SU-DHL-6 (cell line): ENCODE measurements around the gene SLC9A3.

Source experiments
- H2AFZ ChIP-seq: fragments of 200-600 bp; sonication (generic); 2 replicates; pipeline ENCODE4 v1.6.1; 2014; ENCODE audit warnings: low read depth, mild to moderate bottlenecking, moderate library complexity, mixed read lengths, antibody characterized with exemption, low read length; ENCODE audit not compliant: severe bottlenecking
- H3F3A ChIP-seq: fragments of 200-600 bp; shearing (Covaris generic); 2 replicates; pipeline ENCODE4 v1.6.0; 2016; ENCODE audit warnings: antibody characterized with exemption, mild to moderate bottlenecking; ENCODE audit not compliant: insufficient read depth
- H3K27ac ChIP-seq: fragments of 200-600 bp; sonication (generic); 2 replicates; pipeline ENCODE4 v1.5.1; 2016; ENCODE audit warnings: low read depth, mild to moderate bottlenecking, low read length, moderate library complexity, mixed read lengths
- H3K27me3 ChIP-seq: fragments of 200-600 bp; sonication (generic), shearing (Covaris generic); 2 replicates; pipeline ENCODE4 v1.6.0; 2014; ENCODE audit warnings: mild to moderate bottlenecking, low read length
- H3K36me3 ChIP-seq: fragments of 200-600 bp; sonication (generic); 2 replicates; pipeline ENCODE4 v1.6.1; 2014; ENCODE audit warnings: mild to moderate bottlenecking, low read length, mixed read lengths
- H3K4me2 ChIP-seq: fragments of 300-600, 200-600 bp; shearing (Covaris generic), sonication (generic); 2 replicates; pipeline ENCODE4 v1.6.0; 2014; ENCODE audit warnings: low read length, low read depth, mild to moderate bottlenecking; ENCODE audit not compliant: poor library complexity, severe bottlenecking
- H3K4me3 ChIP-seq: fragments of 200-600 bp; sonication (generic); 2 replicates; pipeline ENCODE4 v1.5.1; 2014; ENCODE audit warnings: antibody characterized with exemption, low read length, mild to moderate bottlenecking, mixed read lengths; ENCODE audit not compliant: insufficient read depth, poor library complexity, severe bottlenecking
- H3K79me2 ChIP-seq: fragments of 200-600 bp; sonication (generic); 2 replicates; pipeline ENCODE4 v1.6.1; 2014; ENCODE audit warnings: mild to moderate bottlenecking, low read length, moderate library complexity; ENCODE audit not compliant: insufficient read depth
- H3K9ac ChIP-seq: fragments of 200-600 bp; sonication (generic); 2 replicates; pipeline ENCODE4 v1.7.0; 2014; ENCODE audit warnings: mild to moderate bottlenecking, low read length
- H3K9me2 ChIP-seq: fragments of 200-600 bp; sonication (generic); replicated peaks from 2 replicates; pipeline ENCODE4 v1.6.1; 2014; ENCODE audit warnings: low read length; ENCODE audit not compliant: insufficient read depth
- H3K9me3 ChIP-seq: fragments of 200-600 bp; sonication (generic); 2 replicates; pipeline ENCODE4 v1.6.1; 2014; ENCODE audit warnings: low read length, mixed read lengths; ENCODE audit not compliant: insufficient read depth
- H4K20me1 ChIP-seq: fragments of 200-600 bp; sonication (generic); 2 replicates; pipeline ENCODE4 v1.6.1; 2014; ENCODE audit warnings: low read depth, mild to moderate bottlenecking, antibody characterized with exemption, low read length, moderate library complexity, mixed read lengths
- EZH2phosphoT487 ChIP-seq: fragments of 200-600 bp; sonication (generic), shearing (Covaris generic); conservative IDR thresholded peaks from 2 replicates; pipeline ENCODE4 v1.6.1; 2018; ENCODE audit warnings: mild to moderate bottlenecking, antibody characterized with exemption, low read length, moderate library complexity, mixed read lengths
- TF ChIP-seq, protein P1 (sequence below): fragments of 200-600 bp; sonication (generic); IDR thresholded peaks from one replicate; pipeline ENCODE4 v1.5.1; 2017; ENCODE audit warnings: antibody characterized with exemption, mild to moderate bottlenecking, low read length, moderate library complexity; ENCODE audit not compliant: insufficient read depth, poor library complexity, severe bottlenecking

Gene SLC9A3

DNA sequence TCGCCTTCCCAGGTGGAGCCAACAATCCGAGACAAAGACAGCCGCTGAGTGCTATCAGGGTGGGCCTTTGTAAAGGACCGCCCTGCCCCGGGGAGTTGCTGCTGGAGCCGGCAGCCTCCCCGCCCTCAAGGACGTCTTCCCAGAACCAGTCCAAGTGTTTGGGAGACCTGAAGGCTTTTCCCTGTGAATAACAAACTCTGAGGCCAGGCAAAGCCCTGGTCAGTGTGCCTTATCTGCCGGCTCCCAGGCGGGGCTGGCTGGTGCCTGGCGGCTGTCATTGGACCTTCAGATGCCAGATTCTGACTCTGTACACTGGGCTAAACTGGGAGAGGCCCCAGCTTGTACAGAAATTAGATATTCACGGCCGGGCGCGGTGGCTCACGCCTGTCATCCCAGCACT is 2.1 kb downstream of the SLC9A3 start:
- Histone ChIP-seq H3K9me3 (no peaks in the 10 kb centered on the region), H3K36me3 (no peaks in the 10 kb centered on the region), H3K4me2 (no peak overlapping the region), H3K27ac (no peak overlapping the region), H3K9me2 (no peaks in the 10 kb centered on the region), H3K4me3 (no peak overlapping the region), H3K27me3 (no peaks in the 10 kb centered on the region), H4K20me1 (no peaks in the 10 kb centered on the region), H3K79me2 (no peaks in the 10 kb centered on the region), H2AFZ (no peak overlapping the region), H3K9ac (no peak overlapping the region), H3F3A (no peaks in the 10 kb centered on the region)
- TF ChIP-seq, protein P1, sequence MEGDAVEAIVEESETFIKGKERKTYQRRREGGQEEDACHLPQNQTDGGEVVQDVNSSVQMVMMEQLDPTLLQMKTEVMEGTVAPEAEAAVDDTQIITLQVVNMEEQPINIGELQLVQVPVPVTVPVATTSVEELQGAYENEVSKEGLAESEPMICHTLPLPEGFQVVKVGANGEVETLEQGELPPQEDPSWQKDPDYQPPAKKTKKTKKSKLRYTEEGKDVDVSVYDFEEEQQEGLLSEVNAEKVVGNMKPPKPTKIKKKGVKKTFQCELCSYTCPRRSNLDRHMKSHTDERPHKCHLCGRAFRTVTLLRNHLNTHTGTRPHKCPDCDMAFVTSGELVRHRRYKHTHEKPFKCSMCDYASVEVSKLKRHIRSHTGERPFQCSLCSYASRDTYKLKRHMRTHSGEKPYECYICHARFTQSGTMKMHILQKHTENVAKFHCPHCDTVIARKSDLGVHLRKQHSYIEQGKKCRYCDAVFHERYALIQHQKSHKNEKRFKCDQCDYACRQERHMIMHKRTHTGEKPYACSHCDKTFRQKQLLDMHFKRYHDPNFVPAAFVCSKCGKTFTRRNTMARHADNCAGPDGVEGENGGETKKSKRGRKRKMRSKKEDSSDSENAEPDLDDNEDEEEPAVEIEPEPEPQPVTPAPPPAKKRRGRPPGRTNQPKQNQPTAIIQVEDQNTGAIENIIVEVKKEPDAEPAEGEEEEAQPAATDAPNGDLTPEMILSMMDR = no peak
- TF ChIP-seq EZH2phosphoT487 = no peak

DNA sequence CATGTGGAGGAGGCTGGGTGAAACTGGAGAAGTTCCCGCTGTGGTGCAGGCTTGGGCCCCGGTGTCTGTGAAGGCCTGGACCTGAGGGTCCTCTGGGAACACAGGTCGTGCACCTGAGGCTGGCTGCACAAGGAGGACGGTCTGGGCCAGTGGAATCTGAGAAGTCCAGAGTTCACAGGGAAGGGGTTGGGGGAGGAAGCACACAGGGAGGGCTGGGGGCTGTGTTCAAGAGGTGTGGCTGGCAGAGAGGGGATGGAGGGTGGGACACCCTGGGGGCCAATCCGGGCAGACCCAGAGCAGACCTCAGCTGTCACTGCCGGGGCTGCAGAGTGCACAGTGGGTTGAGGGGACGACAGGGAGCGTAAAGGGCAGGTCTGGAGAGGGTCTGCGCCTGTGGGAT is 2.6 kb downstream of the SLC9A3 start:
- H3K36me3 ChIP-seq = no peaks in the 10 kb centered on the region
- H4K20me1 ChIP-seq = no peaks in the 10 kb centered on the region
- H3K9ac ChIP-seq = no peak overlapping the region
- H3K27me3 ChIP-seq = no peaks in the 10 kb centered on the region
- no peaks in the 10 kb centered on the region for H3F3A ChIP-seq
- H3K4me2 ChIP-seq = no peak overlapping the region
- H2AFZ ChIP-seq = no peak overlapping the region
- H3K9me2 ChIP-seq = no peaks in the 10 kb centered on the region
- no peaks in the 10 kb centered on the region for H3K9me3 ChIP-seq
- no peaks in the 10 kb centered on the region for H3K79me2 ChIP-seq
- H3K4me3 ChIP-seq = no peak overlapping the region
- TF ChIP-seq, protein P1 = no peak
- no peak for TF ChIP-seq EZH2phosphoT487
- no peak overlapping the region for H3K27ac ChIP-seq

DNA sequence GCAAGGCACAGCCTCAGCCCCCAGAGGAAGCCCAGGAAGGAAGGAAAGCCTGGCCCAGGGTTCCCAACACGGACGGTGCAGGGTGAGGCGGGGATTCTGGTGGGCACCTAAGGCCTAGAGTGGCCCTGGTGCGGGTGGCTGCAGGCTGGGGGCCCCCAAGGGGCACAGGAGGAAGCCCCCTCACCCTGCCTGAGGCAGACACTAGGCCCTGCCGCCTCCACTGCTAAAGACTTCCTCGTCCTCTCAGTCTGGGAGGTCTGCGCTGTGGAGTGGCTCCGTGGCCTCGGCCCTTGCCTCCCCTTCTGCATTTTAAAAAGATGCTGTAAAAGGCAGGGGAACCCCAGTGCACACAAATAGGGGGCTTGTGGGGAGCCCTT is 3.4 kb downstream of the SLC9A3 start:
- no peak overlapping the region for H3K4me2 ChIP-seq
- H3K79me2 ChIP-seq = no peaks in the 10 kb centered on the region
- no peak overlapping the region for H3K9ac ChIP-seq
- no peaks in the 10 kb centered on the region for H4K20me1 ChIP-seq
- TF ChIP-seq EZH2phosphoT487 = no peak
- TF ChIP-seq, protein P1 = no peak
- H3K9me3 ChIP-seq = no peaks in the 10 kb centered on the region
- no peak overlapping the region for H3K4me3 ChIP-seq
- H2AFZ ChIP-seq = no peak overlapping the region
- H3K27me3 ChIP-seq = no peaks in the 10 kb centered on the region
- H3K36me3 ChIP-seq = no peaks in the 10 kb centered on the region
- H3K9me2 ChIP-seq = no peaks in the 10 kb centered on the region
- H3K27ac ChIP-seq = no peak overlapping the region
- H3F3A ChIP-seq = no peaks in the 10 kb centered on the region
